Mesendoderm (in vitro differentiated cells): ENCODE data around the gene NCK2.

ENCODE experiments used
- DNase-seq: peaks from one replicate; pipeline ENCODE4 v3.0.0; 2013
- H2AK5ac ChIP-seq: 2 replicates; pipeline ENCODE4 v1.6.1; 2013; ENCODE audit warnings: low read length, inconsistent platforms
- H2BK120ac ChIP-seq: 2 replicates; pipeline ENCODE4 v1.6.1; 2013; ENCODE audit warnings: low read depth, mild to moderate bottlenecking, low read length, moderate library complexity, mixed read lengths
- H2BK15ac ChIP-seq: replicated peaks from 2 replicates; pipeline ENCODE4 v1.6.1; 2013; ENCODE audit warnings: low read depth, mild to moderate bottlenecking, moderate library complexity
- H2BK5ac ChIP-seq: 2 replicates; pipeline ENCODE4 v1.6.1; 2013; ENCODE audit warnings: low read length, inconsistent platforms
- H3K18ac ChIP-seq: 2 replicates; pipeline ENCODE4 v1.6.1; 2013; ENCODE audit warnings: mild to moderate bottlenecking, low read length, mixed read lengths
- H3K23ac ChIP-seq: one replicate; pipeline ENCODE4 v1.6.1; 2013; ENCODE audit warnings: low read length
- H3K27ac ChIP-seq: 2 replicates; pipeline ENCODE4 v1.5.1; 2013; ENCODE audit warnings: low read depth, mild to moderate bottlenecking, inconsistent platforms, low read length, moderate library complexity
- H3K27me3 ChIP-seq: 2 replicates; pipeline ENCODE4 v1.6.1; 2013; ENCODE audit warnings: low read length, control low read depth, mild to moderate bottlenecking, inconsistent platforms; ENCODE audit not compliant: insufficient read depth, poor library complexity
- H3K36me3 ChIP-seq: 2 replicates; pipeline ENCODE4 v1.6.1; 2013; ENCODE audit warnings: low read length, inconsistent platforms; ENCODE audit not compliant: control insufficient read depth, insufficient read depth
- H3K4ac ChIP-seq: one replicate; pipeline ENCODE4 v1.6.1; 2013; ENCODE audit warnings: low read depth, mild to moderate bottlenecking, low read length, moderate library complexity
- H3K4me1 ChIP-seq: 2 replicates; pipeline ENCODE4 v1.6.1; 2013; ENCODE audit warnings: low read depth, low read length, inconsistent platforms; ENCODE audit not compliant: control insufficient read depth
- H3K4me2 ChIP-seq: 2 replicates; pipeline ENCODE4 v1.6.1; 2013; ENCODE audit warnings: low read length
- H3K4me3 ChIP-seq: 2 replicates; pipeline ENCODE4 v1.5.1; 2013; ENCODE audit warnings: mild to moderate bottlenecking, low read length
- H3K56ac ChIP-seq: one replicate; pipeline ENCODE4 v1.6.1; 2013; ENCODE audit warnings: low read length
- H3K79me1 ChIP-seq: 2 replicates; pipeline ENCODE4 v1.6.1; 2013; ENCODE audit warnings: low read length, inconsistent platforms
- H3K79me2 ChIP-seq: 2 replicates; pipeline ENCODE4 v1.6.1; 2013; ENCODE audit warnings: mild to moderate bottlenecking, low read length; ENCODE audit not compliant: control insufficient read depth, insufficient read depth
- H3K9ac ChIP-seq: 2 replicates; pipeline ENCODE4 v1.6.1; 2013; ENCODE audit warnings: low read length, inconsistent platforms
- H4K5ac ChIP-seq: one replicate; pipeline ENCODE4 v1.6.1; 2013; ENCODE audit warnings: low read length
- H4K8ac ChIP-seq: one replicate; pipeline ENCODE4 v1.6.1; 2013; ENCODE audit warnings: low read depth, mild to moderate bottlenecking, control low read depth, low read length, moderate library complexity
- WGBS: extraction: QIAGEN DNeasy Blood & Tissue Kit; methylation state at CpG from one replicate; pipeline ENCODE4 v1.1.7; 2013; ENCODE audit warnings: low lambda C conversion rate, missing lambda C conversion rate; ENCODE audit not compliant: insufficient coverage; ENCODE audit errors: extremely low coverage; 5-methylcytosine and 5-hydroxymethylcytosine counted together

The NCK2 gene

GRCh38 chr2:105882341-105882740 lies 137.6 kb downstream of the NCK2 start:
- H2BK120ac ChIP-seq, result no peak overlapping the region
- no peak overlapping the region for H2BK15ac ChIP-seq
- no peak overlapping the region for H3K4me3 ChIP-seq
- no peaks in the 10 kb centered on the region for H3K4me1 ChIP-seq
- no peak overlapping the region for H4K8ac ChIP-seq
- no peak overlapping the region for H3K27ac ChIP-seq
- no CpG with 5 or more reads among the region's 10 CpGs for whole genome bisulfite sequencing
- no peak overlapping the region for H3K18ac ChIP-seq
- no peaks in the 10 kb centered on the region for H3K36me3 ChIP-seq
- H2BK5ac ChIP-seq, result no peak overlapping the region
- H4K5ac ChIP-seq, result no peak overlapping the region
- no peak overlapping the region for H2AK5ac ChIP-seq
- H3K4ac ChIP-seq, result no peak overlapping the region
- H3K79me1 ChIP-seq, result peaks cover 19% of the 10 kb centered on the region
- H3K79me2 ChIP-seq, result peaks cover 17% of the 10 kb centered on the region
- H3K9ac ChIP-seq, result no peak overlapping the region
- no peak overlapping the region for H3K4me2 ChIP-seq
- no peak for DNase-seq
- H3K23ac ChIP-seq, result no peak overlapping the region
- H3K27me3 ChIP-seq, result no peaks in the 10 kb centered on the region
- no peak overlapping the region for H3K56ac ChIP-seq

DNA sequence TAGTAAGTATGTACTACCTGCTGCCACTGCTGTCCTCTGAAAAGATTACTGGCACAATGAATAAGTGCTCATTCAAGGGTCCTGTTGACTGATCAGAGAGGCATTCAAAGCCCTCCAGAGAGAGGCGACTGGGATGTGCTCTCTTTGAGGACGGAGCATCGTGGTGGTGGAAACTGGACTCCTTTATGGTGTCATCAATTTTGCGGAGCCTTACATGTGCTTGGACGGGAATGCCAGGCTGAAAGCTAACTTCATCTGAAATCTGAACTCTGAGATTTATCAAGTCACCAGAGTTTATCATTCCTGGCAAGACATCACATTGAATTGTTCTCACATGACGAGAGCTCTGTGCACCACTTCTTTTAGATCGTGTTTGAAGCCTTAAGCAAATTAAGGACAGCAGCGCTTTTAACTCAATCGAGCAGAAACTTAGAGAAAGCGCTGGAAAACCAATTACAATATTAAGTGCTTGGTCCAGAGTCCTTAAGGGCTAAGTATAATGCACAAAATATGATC lies 138.3 kb downstream of the NCK2 start:
- peaks cover 17% of the 10 kb centered on the region for H3K79me2 ChIP-seq
- H3K23ac ChIP-seq, result no peak overlapping the region
- no peaks in the 10 kb centered on the region for H3K4me1 ChIP-seq
- H3K56ac ChIP-seq, result no peak overlapping the region
- H3K27ac ChIP-seq, result no peak overlapping the region
- H3K4me3 ChIP-seq, result no peak overlapping the region
- H3K9ac ChIP-seq, result no peak overlapping the region
- no peak overlapping the region for H3K4ac ChIP-seq
- H4K5ac ChIP-seq, result no peak overlapping the region
- no peaks in the 10 kb centered on the region for H3K27me3 ChIP-seq
- H4K8ac ChIP-seq, result no peak overlapping the region
- no peak overlapping the region for H2BK120ac ChIP-seq
- no peak for DNase-seq
- H3K18ac ChIP-seq, result no peak overlapping the region
- no peaks in the 10 kb centered on the region for H3K36me3 ChIP-seq
- no peak overlapping the region for H2BK5ac ChIP-seq
- H3K79me1 ChIP-seq, result peaks cover 17% of the 10 kb centered on the region
- no CpG with 5 or more reads among the region's 10 CpGs for WGBS
- H2AK5ac ChIP-seq, result no peak overlapping the region
- no peak overlapping the region for H2BK15ac ChIP-seq
- H3K4me2 ChIP-seq, result no peak overlapping the region

GRCh38 chr2:105883911-105884694 lies 139.4 kb downstream of the NCK2 start:
- Histone ChIP-seq H3K18ac (no peak overlapping the region), H3K4ac (no peak overlapping the region), H3K4me2 (no peak overlapping the region), H2BK120ac (no peak overlapping the region), H3K27ac (no peak overlapping the region), H2BK5ac (no peak overlapping the region), H4K8ac (no peak overlapping the region), H2BK15ac (no peak overlapping the region), H3K23ac (no peak overlapping the region), H3K36me3 (no peaks in the 10 kb centered on the region), H3K4me3 (no peak overlapping the region), H3K4me1 (no peaks in the 10 kb centered on the region), H3K27me3 (no peaks in the 10 kb centered on the region), H2AK5ac (no peak overlapping the region), H3K56ac (no peak overlapping the region), H4K5ac (no peak overlapping the region), H3K79me1 (peaks cover 22% of the 10 kb centered on the region), H3K9ac (no peak overlapping the region), H3K79me2 (peaks cover 20% of the 10 kb centered on the region)
- no peak for DNase-seq
- no CpG with 5 or more reads among the region's 11 CpGs for WGBS

GRCh38 chr2:105885456-105885855 lies 140.7 kb downstream of the NCK2 start:
- Histone ChIP-seq H4K8ac (no peak overlapping the region), H3K4me3 (no peak overlapping the region), H3K56ac (no peak overlapping the region), H2BK15ac (no peak overlapping the region), H3K79me2 (peaks cover 24% of the 10 kb centered on the region), H3K4me2 (no peak overlapping the region), H3K23ac (no peak overlapping the region), H2BK5ac (no peak overlapping the region), H3K18ac (no peak overlapping the region), H3K27ac (no peak overlapping the region), H3K4ac (no peak overlapping the region), H3K4me1 (no peaks in the 10 kb centered on the region), H3K27me3 (no peaks in the 10 kb centered on the region), H3K9ac (no peak overlapping the region), H3K79me1 (peaks cover 25% of the 10 kb centered on the region), H2BK120ac (no peak overlapping the region), H3K36me3 (no peaks in the 10 kb centered on the region), H2AK5ac (no peak overlapping the region), H4K5ac (no peak overlapping the region)
- WGBS, result no CpG with 5 or more reads among the region's 1 CpG
- no peak for DNase-seq

GRCh38 chr2:105886029-105886454 lies 141.3 kb downstream of the NCK2 start:
- peaks cover 29% of the 10 kb centered on the region for H3K79me1 ChIP-seq
- DNase-seq, result no peak
- no peak overlapping the region for H4K5ac ChIP-seq
- WGBS, result no CpG with 5 or more reads among the region's 1 CpG
- H4K8ac ChIP-seq, result no peak overlapping the region
- no peak overlapping the region for H2AK5ac ChIP-seq
- no peak overlapping the region for H3K4me2 ChIP-seq
- H3K27me3 ChIP-seq, result no peaks in the 10 kb centered on the region
- no peak overlapping the region for H3K23ac ChIP-seq
- H2BK5ac ChIP-seq, result no peak overlapping the region
- no peak overlapping the region for H2BK15ac ChIP-seq
- no peak overlapping the region for H2BK120ac ChIP-seq
- H3K56ac ChIP-seq, result no peak overlapping the region
- H3K4ac ChIP-seq, result no peak overlapping the region
- H3K27ac ChIP-seq, result no peak overlapping the region
- H3K79me2 ChIP-seq, result peaks cover 27% of the 10 kb centered on the region
- H3K4me3 ChIP-seq, result no peak overlapping the region
- H3K18ac ChIP-seq, result no peak overlapping the region
- H3K36me3 ChIP-seq, result no peaks in the 10 kb centered on the region
- no peak overlapping the region for H3K9ac ChIP-seq
- peaks cover 4% of the 10 kb centered on the region for H3K4me1 ChIP-seq
